BJ (cell line): ENCODE results near the gene TMEM140. TPM values are rescaled to one million over a fixed set of nuclear protein-coding genes. Genes with fewer than 3 reads are reported as not detected.

Experiments
- CTCF ChIA-PET: fragments of 350-600 bp; formaldehyde crosslinking; extraction: SDS; loops from one replicate; lab custom pipeline; 2021; ENCODE audit warnings: antibody characterized with exemption, inconsistent platforms; lab: Yijun Ruan, JAX
- POLR2A ChIA-PET: fragments of 300-600 bp; sonication (Branson Sonifier 250); formaldehyde crosslinking; extraction: SDS; loops from one replicate; lab custom pipeline; 2021; ENCODE audit warnings: antibody characterized with exemption; lab: Charles Lee
- DNase-seq: peaks from one replicate; pipeline ENCODE4 v3.0.0-alpha.2; 2011; ENCODE audit warnings: low read depth
- H3K27me3 ChIP-seq: 2 replicates; pipeline ENCODE4 v1.6.0; 2011; ENCODE audit warnings: low read length; ENCODE audit not compliant: control insufficient read depth, insufficient read depth
- H3K36me3 ChIP-seq: 2 replicates; pipeline ENCODE4 v1.5.1; 2011; ENCODE audit warnings: low read length; ENCODE audit not compliant: control insufficient read depth, insufficient read depth
- H3K4me3 ChIP-seq: 2 replicates; pipeline ENCODE4 v1.5.1; 2011; ENCODE audit warnings: low read depth, mild to moderate bottlenecking, control low read depth, low read length
- CTCF ChIP-seq: IDR thresholded peaks from 2 replicates; pipeline ENCODE4 v1.5.1; 2011; ENCODE audit warnings: low read depth, mild to moderate bottlenecking, control low read depth, inconsistent platforms, low read length, moderate library complexity; ENCODE audit not compliant: insufficient read depth
- polyA plus RNA-seq: library from polyadenylated mRNA; depleted of rRNA; stranded (reverse); fragments of >200 nt; gene quantifications from 2 replicates; pipeline ENCODE4 v1.2.3, GENCODE V29; 2011

TMEM140 gene
- polyA plus RNA-seq, 1 experiment = 5.5 TPM

GRCh38 chr7:135160858-135161653, 13.2 kb downstream of the TMEM140 start:
- ChIA-PET CTCF (interaction anchor here (0.8 to 1.0 kb wide), 3 partner anchors 9 to 471 kb away, joined by 3 to 4 read pairs (median 3); partner anchors contain the start of gene AGBL3), POLR2A (no interaction called here)
- no peaks in the 10 kb centered on the region for H3K27me3 ChIP-seq
- TF ChIP-seq CTCF = no peak
- H3K4me3 ChIP-seq = no peak overlapping the region
- H3K36me3 ChIP-seq = peaks cover 4% of the 10 kb centered on the region; the same call in 1 of the 2 replicates
- no peak for DNase-seq

- DNase-seq = no peak
- Histone ChIP-seq H3K4me3 (no peak overlapping the region), H3K27me3 (no peaks in the 10 kb centered on the region), H3K36me3 (peaks cover 8% of the 10 kb centered on the region)
- TF ChIP-seq CTCF = no peak
- CTCF ChIA-PET = no interaction called here
- POLR2A ChIA-PET = no interaction called here
These were observed 13.8 kb downstream of the TMEM140 start for GRCh38 chr7:135161669-135162068.

- no peak for DNase-seq
- Histone ChIP-seq H3K27me3 (no peaks in the 10 kb centered on the region), H3K4me3 (no peak overlapping the region), H3K36me3 (peaks cover 15% of the 10 kb centered on the region)
- ChIA-PET POLR2A (no interaction called here), CTCF (no interaction called here)
- TF ChIP-seq CTCF = no peak
These were observed 14.6 kb downstream of the TMEM140 start for GRCh38 chr7:135162382-135163001.

- ChIA-PET POLR2A (no interaction called here), CTCF (interaction anchor here (0.8 to 1.1 kb wide), 3 partner anchors 10 to 53 kb away, joined by 3 read pairs; no protein-coding TSS in a partner anchor)
- Histone ChIP-seq H3K27me3 (no peaks in the 10 kb centered on the region), H3K4me3 (no peak overlapping the region), H3K36me3 (peaks cover 23% of the 10 kb centered on the region)
- 0 out of 2 replicates have a peak, but pooled peaks have one; percentile 7 for TF ChIP-seq CTCF
- no peak for DNase-seq
These were observed 16.6 kb downstream of the TMEM140 start for GRCh38 chr7:135164357-135165061.

GRCh38 chr7:135165862-135166261, 18.0 kb downstream of the TMEM140 start:
- CTCF ChIA-PET = no interaction called here
- Histone ChIP-seq H3K36me3 (peaks cover 23% of the 10 kb centered on the region), H3K27me3 (no peaks in the 10 kb centered on the region), H3K4me3 (no peak overlapping the region)
- POLR2A ChIA-PET = no interaction called here
- no peak for TF ChIP-seq CTCF
- no peak for DNase-seq
